A549 (cell line): Measurements from ENCODE around the gene ATG13. TPM values are rescaled to one million over a fixed set of nuclear protein-coding genes. Genes with fewer than 3 reads are reported as not detected.
A peak's percentile ranks its signal among the peaks of the same experiment; 100 is the strongest.

Source experiments
- ATAC-seq, 2 experiments: fragments of 200-7000 bp in 1 of 2; fragments of >200 bp in 1 of 2; cut with Nextera tagmentation in 1 of 2; cut with Tn5 transposase in 1 of 2; 3 replicates each; pipeline versions ENCODE4 v1.8.0 to v1.9.1; 2018 to 2020; ENCODE audit warnings: mild to moderate bottlenecking in 1 of 2, moderate library complexity in 1 of 2
- CTCF ChIA-PET: fragments of 300-600 bp; sonication (Branson Sonifier 250); formaldehyde crosslinking; extraction: SDS; loops from one replicate; lab custom pipeline; 2021; ENCODE audit warnings: antibody characterized with exemption, inconsistent platforms; lab: Yijun Ruan, JAX
- POLR2A ChIA-PET: fragments of 350-600 bp; formaldehyde crosslinking; extraction: SDS; loops from one replicate; lab custom pipeline; 2021; ENCODE audit warnings: antibody characterized with exemption, inconsistent platforms; lab: Yijun Ruan, JAX
- DNase-seq, 2 experiments: peaks; one replicate each; pipeline versions ENCODE4 v3.0.0 to v3.0.0-alpha.2; 2011 to 2016; ENCODE audit warnings: low read depth in 1 of 2, low spot score in 1 of 2
- FAIRE-seq: peaks from 2 replicates; lab custom pipeline; 2011; peaks lifted over from hg19 to GRCh38; lab: Jason Lieb, UNC
- H3K27ac ChIP-seq, 2 experiments: fragments of >200 bp; sonication (Bioruptor Twin); formaldehyde crosslinking; 3 replicates each; pipeline ENCODE4 v1.5.1; 2016 to 2017
- H3K4me1 ChIP-seq: fragments of >200 bp; sonication (Bioruptor Twin); formaldehyde crosslinking; 3 replicates; pipeline ENCODE4 v1.6.1; 2016
- H3K4me2 ChIP-seq: fragments of >200 bp; sonication (Bioruptor Twin); formaldehyde crosslinking; 3 replicates; pipeline ENCODE4 v1.6.1; 2016
- H3K4me3 ChIP-seq: fragments of >200 bp; sonication (Bioruptor Twin); formaldehyde crosslinking; 3 replicates; pipeline ENCODE4 v1.5.1; 2016
- H3K9me3 ChIP-seq: fragments of >200 bp; sonication (Bioruptor Twin); formaldehyde crosslinking; 3 replicates; pipeline ENCODE4 v1.6.1; 2016
- CBX2 ChIP-seq: fragments of 200-600 bp; sonication (generic); IDR thresholded peaks from 2 replicates; pipeline ENCODE4 v1.6.1; 2016; ENCODE audit warnings: low read depth, mild to moderate bottlenecking, borderline replicate concordance
- CHD2 ChIP-seq: fragments of 150-350 bp; IDR thresholded peaks from 2 replicates; pipeline ENCODE4 v1.6.1; 2014; ENCODE audit warnings: low read length; ENCODE audit not compliant: partially characterized antibody
- ESRRA ChIP-seq: fragments of 150-350 bp; IDR thresholded peaks from 2 replicates; pipeline ENCODE4 v1.6.1; 2014; ENCODE audit warnings: mild to moderate bottlenecking, low read length, borderline replicate concordance
- GATA3 ChIP-seq: IDR thresholded peaks from 2 replicates; pipeline ENCODE4 v1.6.1; 2012; ENCODE audit warnings: borderline replicate concordance
- HDAC2 ChIP-seq: fragments of 200-600 bp; sonication (generic); IDR thresholded peaks from 2 replicates; pipeline ENCODE4 v1.6.1; 2016
- HOXA7 ChIP-seq: fragments of 250-450 bp; sonication (Bioruptor Pico); IDR thresholded peaks from 2 replicates; pipeline ENCODE4 v1.5.0; 2020; ENCODE audit warnings: mild to moderate bottlenecking, moderate library complexity
- HOXB13 ChIP-seq: fragments of 250-450 bp; sonication (Bioruptor Pico); IDR thresholded peaks from 2 replicates; pipeline ENCODE4 v1.5.0; 2020; ENCODE audit warnings: low read depth, mild to moderate bottlenecking, moderate library complexity
- HOXB5 ChIP-seq: fragments of 250-450 bp; sonication (Bioruptor Pico); IDR thresholded peaks from 2 replicates; pipeline ENCODE4 v1.5.0; 2020; ENCODE audit warnings: mild to moderate bottlenecking, moderate library complexity
- JUN ChIP-seq, 2 experiments: fragments of >200 bp; sonication (Bioruptor Twin); formaldehyde crosslinking; IDR thresholded peaks; 2 replicates in 1 of 2; 3 replicates in 1 of 2; pipeline ENCODE4 v1.6.1; 2016 to 2017
- MAFK ChIP-seq: fragments of 450-650 bp; IDR thresholded peaks from 2 replicates; pipeline ENCODE4 v1.6.1; 2014; ENCODE audit not compliant: partially characterized antibody
- MAZ ChIP-seq: fragments of 150-350 bp; IDR thresholded peaks from 2 replicates; pipeline ENCODE4 v1.6.1; 2014; ENCODE audit warnings: antibody characterized with exemption, low read depth, low read length, borderline replicate concordance
- PHF8 ChIP-seq: fragments of 200-600 bp; sonication (generic); IDR thresholded peaks from 2 replicates; pipeline ENCODE4 v1.6.1; 2016; ENCODE audit warnings: low read depth, mild to moderate bottlenecking, antibody characterized with exemption, moderate library complexity, borderline replicate concordance
- POLR2A ChIP-seq: IDR thresholded peaks from 2 replicates; pipeline ENCODE4 v1.6.1; 2012; ENCODE audit warnings: mild to moderate bottlenecking, low read length
- RAD21 ChIP-seq, 2 experiments: fragments of >200 bp in 1 of 2; sonication (Bioruptor Twin) in 1 of 2; formaldehyde crosslinking in 1 of 2; IDR thresholded peaks in 1 of 2; conservative IDR thresholded peaks in 1 of 2; 2 replicates in 1 of 2; 3 replicates in 1 of 2; pipeline ENCODE4 v1.6.1; 2012 to 2018; ENCODE audit warnings: inconsistent platforms in 1 of 2
- RARB ChIP-seq: fragments of 250-450 bp; sonication (Bioruptor Pico); IDR thresholded peaks from 2 replicates; pipeline ENCODE4 v1.8.0; 2021; ENCODE audit warnings: mild to moderate bottlenecking, moderate library complexity
- RCOR1 ChIP-seq: fragments of 150-350 bp; IDR thresholded peaks from 2 replicates; pipeline ENCODE4 v1.6.1; 2014; ENCODE audit warnings: antibody characterized with exemption, low read length, low read depth
- RFX5 ChIP-seq: fragments of 450-650 bp; IDR thresholded peaks from 2 replicates; pipeline ENCODE4 v1.7.1; 2014; ENCODE audit warnings: antibody characterized with exemption, mild to moderate bottlenecking, moderate library complexity
- SREBF2 ChIP-seq: fragments of 450-650 bp; IDR thresholded peaks from 2 replicates; pipeline ENCODE4 v1.6.1; 2014; ENCODE audit warnings: mild to moderate bottlenecking, moderate library complexity
- TFCP2L1 ChIP-seq: fragments of 250-450 bp; sonication (Bioruptor Pico); IDR thresholded peaks from 2 replicates; pipeline ENCODE4 v1.5.0; 2021; ENCODE audit warnings: mild to moderate bottlenecking
- TP53 ChIP-seq: fragments of 250-450 bp; sonication (Bioruptor Pico); IDR thresholded peaks from 2 replicates; pipeline ENCODE4 v1.5.0; 2021; ENCODE audit warnings: mild to moderate bottlenecking, moderate library complexity
- ZC3H11A ChIP-seq: fragments of 450-650 bp; IDR thresholded peaks from 2 replicates; pipeline ENCODE4 v1.6.1; 2014; ENCODE audit warnings: antibody characterized with exemption, mild to moderate bottlenecking
- ZFP36 ChIP-seq: fragments of 450-650 bp; IDR thresholded peaks from 2 replicates; pipeline ENCODE4 v1.6.1; 2014; ENCODE audit warnings: borderline replicate concordance; ENCODE audit not compliant: partially characterized antibody
- ZNF302 ChIP-seq: fragments of 250-450 bp; sonication (Bioruptor Pico); IDR thresholded peaks from 2 replicates; pipeline ENCODE4 v1.9.0; 2021; ENCODE audit warnings: inconsistent platforms, mild to moderate bottlenecking, moderate library complexity
- ZSCAN20 ChIP-seq: fragments of 250-450 bp; sonication (Bioruptor Pico); IDR thresholded peaks from 2 replicates; pipeline ENCODE4 v1.8.0; 2022; ENCODE audit warnings: mild to moderate bottlenecking, moderate library complexity
- WGBS: methylation state at CpG from one replicate; pipeline ENCODE4 v1.1.6; 2017; ENCODE audit errors: missing lambda C conversion rate; 5-methylcytosine and 5-hydroxymethylcytosine counted together
- polyA plus RNA-seq, 4 experiments: library from polyadenylated mRNA; depleted of rRNA in 3 of 4; stranded (reverse); fragments of >200 nt; fragmentation: RNase III in 1 of 4; extraction: RNeasy Plus Mini Kit Qiagen cat#74134 plus additional on column Dnase treatment in 1 of 4; gene quantifications; 2 replicates in 3 of 4; 3 replicates in 1 of 4; pipeline ENCODE4 v1.2.3, GENCODE V29; 2011 to 2017
- TF ChIP-seq, protein P1 (sequence below): IDR thresholded peaks from 2 replicates; pipeline ENCODE4 v1.6.1; 2012
- TF ChIP-seq, protein P2 (sequence below): fragments of 250-450 bp; sonication (Bioruptor Pico); IDR thresholded peaks from 2 replicates; pipeline ENCODE4 v1.5.0; 2021; ENCODE audit warnings: mild to moderate bottlenecking, moderate library complexity, borderline replicate concordance
- TF ChIP-seq, protein P3 (sequence below): IDR thresholded peaks from 2 replicates; pipeline ENCODE4 v1.6.1; 2012
- TF ChIP-seq, protein P4 (sequence below): IDR thresholded peaks from 2 replicates; pipeline ENCODE4 v1.6.1; 2012; ENCODE audit warnings: low read depth, borderline replicate concordance
- TF ChIP-seq, protein P5 (sequence below): fragments of 250-450 bp; sonication (Bioruptor Pico); IDR thresholded peaks from 2 replicates; pipeline ENCODE4 v1.5.0; 2020; ENCODE audit warnings: low read depth, mild to moderate bottlenecking, moderate library complexity
- TF ChIP-seq, protein P6 (sequence below): fragments of >200 bp; sonication (Bioruptor Twin); formaldehyde crosslinking; IDR thresholded peaks from 3 replicates; pipeline ENCODE4 v1.5.1; 2016
- TF ChIP-seq, protein P7 (sequence below): fragments of 150-350 bp; IDR thresholded peaks from 2 replicates; pipeline ENCODE4 v1.6.1; 2014; ENCODE audit warnings: low read depth, mild to moderate bottlenecking, low read length
- TF ChIP-seq, protein P8 (sequence below): fragments of >200 bp; sonication (Bioruptor Twin); formaldehyde crosslinking; IDR thresholded peaks from 2 replicates; pipeline ENCODE4 v1.6.1; 2016

ATG13 gene
- polyA plus RNA-seq, 2 of the 4 experiments (the other 2 are of a cell fraction) = 39.5 to 58.6 TPM

DNA sequence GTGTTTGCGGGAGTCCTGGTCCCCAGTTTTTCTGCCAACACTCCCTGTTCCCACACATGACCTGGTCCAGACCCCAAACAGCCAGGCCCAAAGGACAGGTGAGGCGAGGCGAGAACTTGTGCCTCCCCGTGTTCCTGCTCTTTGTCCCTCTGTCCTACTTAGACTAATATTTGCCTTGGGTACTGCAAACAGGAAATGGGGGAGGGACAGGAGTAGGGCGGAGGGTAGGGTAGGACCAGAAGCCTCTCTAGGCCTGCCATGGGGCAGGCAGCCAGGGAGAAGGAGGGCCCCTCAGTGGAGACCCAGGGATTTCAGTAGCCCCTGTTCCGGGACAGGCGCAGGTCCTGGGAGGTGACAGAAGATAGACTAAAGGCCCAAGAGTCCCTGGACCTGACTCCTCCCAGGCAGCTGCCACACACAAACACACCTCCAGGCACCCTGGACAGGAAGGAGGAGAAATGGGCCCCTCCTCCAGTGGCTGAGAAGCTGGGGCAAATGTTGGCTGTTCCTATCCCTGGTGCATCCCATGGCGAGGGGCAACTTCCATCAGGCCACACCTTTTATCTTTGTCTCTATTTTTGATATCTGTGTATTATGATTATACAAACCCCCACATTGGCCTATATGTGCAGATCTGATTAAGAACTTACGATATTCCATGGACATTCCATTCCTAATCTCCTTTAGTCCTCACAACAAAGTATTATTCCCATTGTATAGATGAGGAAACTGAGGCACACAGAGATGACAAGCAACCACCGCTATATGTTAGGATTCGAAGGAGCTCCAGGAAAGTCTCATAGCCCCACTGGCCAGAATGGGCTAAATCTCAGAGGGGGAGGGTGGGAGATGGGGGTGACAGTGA lies 101.0 kb downstream of the ATG13 start:
- no peaks in the 10 kb centered on the region for H3K9me3 ChIP-seq
- POLR2A ChIA-PET = no interaction called here
- no peak for FAIRE-seq
- CTCF ChIA-PET = interaction anchor here (0.7 to 1.3 kb wide), 2 partner anchors 8 kb away, joined by 3 to 5 read pairs; no protein-coding TSS in a partner anchor
- H3K4me3 ChIP-seq = no peak overlapping the region
- WGBS = 34% methylated on average over 11 of the region's 11 CpGs
- peak; percentile 57 to 87 for DNase-seq
- ATAC-seq = peak; percentile 58 to 88; a peak in 5 of 6 replicates
- H3K27ac ChIP-seq = peak overlapping the region; percentile 89 to 91
- H3K4me1 ChIP-seq = peaks cover 52% of the 10 kb centered on the region
- H3K4me2 ChIP-seq = peak overlapping the region; percentile 35
- TF ChIP-seq TP53 (CRISPR knock-in tag) = no peak
- no peak for TF ChIP-seq MAFK
- no peak for TF ChIP-seq ZNF302
- no peak for TF ChIP-seq MAZ
- TF ChIP-seq GATA3 = 0 out of 2 replicates have a peak, but pooled peaks have one; percentile 22
- no peak for TF ChIP-seq ESRRA
- no peak for TF ChIP-seq RAD21 (conservative IDR thresholded peaks at IDR 0.05 in 1 of 2, IDR thresholded peaks at IDR 0.05 in 1 of 2)
- TF ChIP-seq, protein P1, sequence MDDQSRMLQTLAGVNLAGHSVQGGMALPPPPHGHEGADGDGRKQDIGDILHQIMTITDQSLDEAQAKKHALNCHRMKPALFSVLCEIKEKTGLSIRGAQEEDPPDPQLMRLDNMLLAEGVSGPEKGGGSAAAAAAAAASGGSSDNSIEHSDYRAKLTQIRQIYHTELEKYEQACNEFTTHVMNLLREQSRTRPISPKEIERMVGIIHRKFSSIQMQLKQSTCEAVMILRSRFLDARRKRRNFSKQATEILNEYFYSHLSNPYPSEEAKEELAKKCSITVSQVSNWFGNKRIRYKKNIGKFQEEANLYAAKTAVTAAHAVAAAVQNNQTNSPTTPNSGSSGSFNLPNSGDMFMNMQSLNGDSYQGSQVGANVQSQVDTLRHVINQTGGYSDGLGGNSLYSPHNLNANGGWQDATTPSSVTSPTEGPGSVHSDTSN = no peak
- TF ChIP-seq CHD2 = no peak
- no peak for TF ChIP-seq HOXA7 (CRISPR knock-in tag)
- peak in 1 of 2 experiments; percentile 59; a peak in 1 of 5 replicates for TF ChIP-seq JUN (IDR thresholded peaks at IDR 0.05)
- no peak for TF ChIP-seq ZC3H11A
- no peak for TF ChIP-seq ZFP36
- TF ChIP-seq, protein P2, sequence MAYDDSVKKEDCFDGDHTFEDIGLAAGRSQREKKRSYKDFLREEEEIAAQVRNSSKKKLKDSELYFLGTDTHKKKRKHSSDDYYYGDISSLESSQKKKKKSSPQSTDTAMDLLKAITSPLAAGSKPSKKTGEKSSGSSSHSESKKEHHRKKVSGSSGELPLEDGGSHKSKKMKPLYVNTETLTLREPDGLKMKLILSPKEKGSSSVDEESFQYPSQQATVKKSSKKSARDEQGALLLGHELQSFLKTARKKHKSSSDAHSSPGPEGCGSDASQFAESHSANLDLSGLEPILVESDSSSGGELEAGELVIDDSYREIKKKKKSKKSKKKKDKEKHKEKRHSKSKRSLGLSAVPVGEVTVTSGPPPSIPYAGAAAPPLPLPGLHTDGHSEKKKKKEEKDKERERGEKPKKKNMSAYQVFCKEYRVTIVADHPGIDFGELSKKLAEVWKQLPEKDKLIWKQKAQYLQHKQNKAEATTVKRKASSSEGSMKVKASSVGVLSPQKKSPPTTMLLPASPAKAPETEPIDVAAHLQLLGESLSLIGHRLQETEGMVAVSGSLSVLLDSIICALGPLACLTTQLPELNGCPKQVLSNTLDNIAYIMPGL (CRISPR knock-in tag) = no peak
- peak; percentile 31; the same call in 1 of the 2 replicates for TF ChIP-seq PHF8
- TF ChIP-seq, protein P3, sequence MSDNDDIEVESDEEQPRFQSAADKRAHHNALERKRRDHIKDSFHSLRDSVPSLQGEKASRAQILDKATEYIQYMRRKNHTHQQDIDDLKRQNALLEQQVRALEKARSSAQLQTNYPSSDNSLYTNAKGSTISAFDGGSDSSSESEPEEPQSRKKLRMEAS = peak; percentile 61; the same call in 1 of the 2 replicates
- TF ChIP-seq, protein P4, sequence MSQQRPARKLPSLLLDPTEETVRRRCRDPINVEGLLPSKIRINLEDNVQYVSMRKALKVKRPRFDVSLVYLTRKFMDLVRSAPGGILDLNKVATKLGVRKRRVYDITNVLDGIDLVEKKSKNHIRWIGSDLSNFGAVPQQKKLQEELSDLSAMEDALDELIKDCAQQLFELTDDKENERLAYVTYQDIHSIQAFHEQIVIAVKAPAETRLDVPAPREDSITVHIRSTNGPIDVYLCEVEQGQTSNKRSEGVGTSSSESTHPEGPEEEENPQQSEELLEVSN = 0 out of 2 replicates have a peak, but pooled peaks have one; percentile 49
- TF ChIP-seq, protein P5, sequence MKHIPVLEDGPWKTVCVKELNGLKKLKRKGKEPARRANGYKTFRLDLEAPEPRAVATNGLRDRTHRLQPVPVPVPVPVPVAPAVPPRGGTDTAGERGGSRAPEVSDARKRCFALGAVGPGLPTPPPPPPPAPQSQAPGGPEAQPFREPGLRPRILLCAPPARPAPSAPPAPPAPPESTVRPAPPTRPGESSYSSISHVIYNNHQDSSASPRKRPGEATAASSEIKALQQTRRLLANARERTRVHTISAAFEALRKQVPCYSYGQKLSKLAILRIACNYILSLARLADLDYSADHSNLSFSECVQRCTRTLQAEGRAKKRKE (CRISPR knock-in tag) = peak; percentile 69; the same call in 1 of the 2 replicates
- TF ChIP-seq, protein P6, sequence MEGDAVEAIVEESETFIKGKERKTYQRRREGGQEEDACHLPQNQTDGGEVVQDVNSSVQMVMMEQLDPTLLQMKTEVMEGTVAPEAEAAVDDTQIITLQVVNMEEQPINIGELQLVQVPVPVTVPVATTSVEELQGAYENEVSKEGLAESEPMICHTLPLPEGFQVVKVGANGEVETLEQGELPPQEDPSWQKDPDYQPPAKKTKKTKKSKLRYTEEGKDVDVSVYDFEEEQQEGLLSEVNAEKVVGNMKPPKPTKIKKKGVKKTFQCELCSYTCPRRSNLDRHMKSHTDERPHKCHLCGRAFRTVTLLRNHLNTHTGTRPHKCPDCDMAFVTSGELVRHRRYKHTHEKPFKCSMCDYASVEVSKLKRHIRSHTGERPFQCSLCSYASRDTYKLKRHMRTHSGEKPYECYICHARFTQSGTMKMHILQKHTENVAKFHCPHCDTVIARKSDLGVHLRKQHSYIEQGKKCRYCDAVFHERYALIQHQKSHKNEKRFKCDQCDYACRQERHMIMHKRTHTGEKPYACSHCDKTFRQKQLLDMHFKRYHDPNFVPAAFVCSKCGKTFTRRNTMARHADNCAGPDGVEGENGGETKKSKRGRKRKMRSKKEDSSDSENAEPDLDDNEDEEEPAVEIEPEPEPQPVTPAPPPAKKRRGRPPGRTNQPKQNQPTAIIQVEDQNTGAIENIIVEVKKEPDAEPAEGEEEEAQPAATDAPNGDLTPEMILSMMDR = no peak
- no peak for TF ChIP-seq RARB (CRISPR knock-in tag)
- TF ChIP-seq, protein P7, sequence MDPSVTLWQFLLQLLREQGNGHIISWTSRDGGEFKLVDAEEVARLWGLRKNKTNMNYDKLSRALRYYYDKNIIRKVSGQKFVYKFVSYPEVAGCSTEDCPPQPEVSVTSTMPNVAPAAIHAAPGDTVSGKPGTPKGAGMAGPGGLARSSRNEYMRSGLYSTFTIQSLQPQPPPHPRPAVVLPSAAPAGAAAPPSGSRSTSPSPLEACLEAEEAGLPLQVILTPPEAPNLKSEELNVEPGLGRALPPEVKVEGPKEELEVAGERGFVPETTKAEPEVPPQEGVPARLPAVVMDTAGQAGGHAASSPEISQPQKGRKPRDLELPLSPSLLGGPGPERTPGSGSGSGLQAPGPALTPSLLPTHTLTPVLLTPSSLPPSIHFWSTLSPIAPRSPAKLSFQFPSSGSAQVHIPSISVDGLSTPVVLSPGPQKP = no peak
- 0 out of 2 replicates have a peak, but pooled peaks have one; percentile 59 for TF ChIP-seq HOXB13 (CRISPR knock-in tag)
- TF ChIP-seq, protein P8, sequence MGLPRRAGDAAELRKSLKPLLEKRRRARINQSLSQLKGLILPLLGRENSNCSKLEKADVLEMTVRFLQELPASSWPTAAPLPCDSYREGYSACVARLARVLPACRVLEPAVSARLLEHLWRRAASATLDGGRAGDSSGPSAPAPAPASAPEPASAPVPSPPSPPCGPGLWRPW = no peak
- TF ChIP-seq HOXB5 (CRISPR knock-in tag) = peak; percentile 67
- TF ChIP-seq RFX5 = no peak
- TF ChIP-seq HDAC2 = peak; percentile 70; the same call in 1 of the 2 replicates
- TF ChIP-seq SREBF2 = no peak
- no peak for TF ChIP-seq ZSCAN20 (CRISPR knock-in tag)
- no peak for TF ChIP-seq RCOR1
- no peak for TF ChIP-seq POLR2A
- TF ChIP-seq CBX2 = no peak
- TF ChIP-seq TFCP2L1 (CRISPR knock-in tag) = no peak
